HG03520 (cell line): ENCODE measurements around the gene ZSCAN20.

Experiments
- ATAC-seq: cut with Tn5 transposase; IDR thresholded peaks from one replicate; pipeline ENCODE4 v1.9.1; 2021; ENCODE audit warnings: mild to moderate bottlenecking, moderate library complexity; ENCODE audit not compliant: unreplicated experiment

The ZSCAN20 gene

DNA sequence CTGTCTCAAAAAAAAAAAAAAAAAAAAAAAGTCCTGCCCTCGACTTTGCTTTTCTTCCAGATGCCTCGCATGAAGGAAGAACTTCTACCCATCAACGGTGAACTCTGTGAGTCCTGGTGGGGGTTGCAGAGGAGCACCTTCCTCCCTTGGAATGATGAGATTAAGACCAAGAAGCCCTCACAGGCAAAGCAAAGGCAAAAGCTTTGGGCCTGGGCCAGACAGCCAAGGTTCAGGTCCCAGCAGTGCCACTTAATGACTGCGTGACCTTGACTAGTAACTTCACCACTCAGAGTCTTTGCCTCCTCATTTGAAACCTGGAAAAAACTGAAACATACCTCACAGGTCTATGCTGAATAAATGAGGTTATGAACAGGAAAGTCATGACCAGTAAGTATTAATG lies 55.5 kb downstream of the ZSCAN20 start:
- no peak for ATAC-seq

DNA sequence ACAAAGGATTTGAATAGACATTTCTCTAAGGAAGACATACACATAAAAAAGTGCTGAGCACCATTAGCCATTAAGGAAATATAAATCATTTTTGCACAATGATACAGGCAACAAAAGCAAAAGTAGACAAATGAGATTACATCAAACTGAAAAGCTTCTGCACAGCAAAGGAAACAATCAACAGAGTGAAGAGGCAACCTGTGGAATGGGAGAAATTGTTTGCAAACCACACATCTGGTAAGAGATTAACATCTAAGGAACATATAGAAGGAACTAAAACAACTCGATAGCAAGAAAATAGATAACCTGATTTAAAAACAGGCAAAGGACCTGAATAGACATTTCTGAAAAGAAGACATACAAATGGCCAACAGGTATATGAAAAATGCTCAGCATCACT lies 57.5 kb downstream of the ZSCAN20 start:
- no peak for ATAC-seq

DNA sequence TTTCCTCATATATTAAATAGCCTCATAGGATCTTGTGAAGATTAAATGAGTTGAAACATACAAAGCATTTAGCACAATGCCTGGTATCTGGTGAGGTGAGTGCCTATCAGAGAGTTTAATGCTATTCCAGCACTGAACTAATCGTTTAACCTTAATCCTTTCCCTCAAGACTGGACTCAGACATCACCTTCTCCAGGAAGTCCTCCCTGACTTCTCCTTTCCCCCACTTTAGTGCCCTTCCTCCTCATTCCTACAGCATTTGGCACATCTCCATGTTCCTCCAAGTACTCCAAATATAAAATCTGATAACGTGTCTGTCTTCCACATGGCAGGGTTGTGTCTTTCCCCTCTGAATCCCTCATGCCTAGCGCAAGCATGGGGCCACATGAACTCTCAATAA lies 59.8 kb downstream of the ZSCAN20 start:
- no peak for ATAC-seq

- no peak for ATAC-seq
Measured at GRCh38 chr1:33532936-33533335, 60.5 kb downstream of the ZSCAN20 start.

DNA sequence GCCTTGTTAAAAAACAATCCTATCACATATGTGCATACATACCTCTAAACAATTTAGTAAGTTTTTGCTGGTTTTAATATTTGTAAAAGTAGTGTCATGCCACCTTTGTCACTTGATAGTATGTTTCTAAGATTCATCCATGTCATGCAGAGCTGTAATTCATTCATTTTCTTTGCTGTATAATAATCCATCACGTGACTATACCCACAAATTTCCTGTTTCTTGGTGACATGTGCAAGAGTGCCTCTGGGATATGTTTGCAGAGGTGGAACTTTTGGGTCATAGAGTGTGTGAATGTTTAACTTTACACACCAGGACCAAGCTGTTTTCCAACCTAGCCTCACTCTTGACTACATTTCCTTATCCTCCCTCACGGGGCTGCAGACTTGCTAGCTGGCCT lies 62.9 kb downstream of the ZSCAN20 start:
- no peak for ATAC-seq

GRCh38 chr1:33537885-33538284 lies 65.4 kb downstream of the ZSCAN20 start:
- no peak for ATAC-seq

DNA sequence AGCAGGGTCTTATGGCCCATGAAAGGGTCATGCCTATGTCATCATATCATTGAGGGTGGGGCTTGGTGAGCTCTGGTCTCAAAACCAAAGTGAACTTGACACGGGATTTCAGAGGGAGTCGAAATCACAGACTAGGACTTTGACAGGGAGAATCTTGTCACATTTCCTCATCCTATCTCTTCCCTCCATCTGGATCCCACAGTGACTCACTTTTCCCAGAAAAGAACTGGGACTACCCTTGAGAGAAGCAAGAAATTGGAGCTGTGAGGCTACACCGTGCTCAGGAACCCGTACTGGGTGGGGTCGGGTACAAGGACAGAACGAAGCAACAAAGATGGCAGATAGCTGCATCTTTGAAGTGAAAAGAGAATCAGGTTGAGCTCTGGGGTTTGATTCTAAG lies 69.5 kb downstream of the ZSCAN20 start:
- no peak for ATAC-seq
